ENCODE results near the gene SLCO3A1. TPM values are rescaled to one million over a fixed set of nuclear protein-coding genes. Genes with fewer than 3 reads are reported as not detected.

The SLCO3A1 gene
- total RNA-seq, 1 experiment from 2014 or later = 9.1 TPM

DNA sequence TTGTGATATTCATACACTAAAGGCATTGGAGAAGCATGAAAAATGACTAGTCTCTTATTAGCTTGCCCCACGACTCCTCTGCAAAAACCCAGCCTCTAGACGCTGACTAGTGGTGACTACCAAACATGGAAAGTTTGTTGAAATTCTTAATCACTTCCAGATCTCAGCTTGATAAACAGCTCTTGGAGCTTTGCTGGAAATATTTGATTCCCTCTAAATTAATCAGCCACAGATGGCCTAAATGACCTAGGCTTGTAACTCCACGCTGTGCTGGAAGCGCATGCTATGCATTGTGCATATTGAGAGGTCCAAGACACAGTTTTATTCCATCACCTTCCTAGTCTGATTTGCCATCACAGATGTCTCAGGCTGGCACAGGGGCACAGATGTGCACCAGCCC is 295.5 kb downstream of the SLCO3A1 start:
- Mint-ChIP-seq H3K36me3 (no peaks in the 10 kb centered on the region), H3K9me3 (no peaks in the 10 kb centered on the region), H3K4me3 (no peak overlapping the region), H3K27me3 (ENCODE audit: low read depth) (no peaks in the 10 kb centered on the region), H3K27ac (no peak overlapping the region), H3K4me1 (peaks cover 39% of the 10 kb centered on the region)
- ChIA-PET CTCF (interaction anchor here (1.0 kb wide), 1 partner anchor 242 kb away, joined by 3 read pairs; no protein-coding TSS in a partner anchor), POLR2A (no interaction called here)
- DNase-seq (ENCODE audit: low spot score) (no peak), ATAC-seq (no peak)
- TF ChIP-seq, protein P1, sequence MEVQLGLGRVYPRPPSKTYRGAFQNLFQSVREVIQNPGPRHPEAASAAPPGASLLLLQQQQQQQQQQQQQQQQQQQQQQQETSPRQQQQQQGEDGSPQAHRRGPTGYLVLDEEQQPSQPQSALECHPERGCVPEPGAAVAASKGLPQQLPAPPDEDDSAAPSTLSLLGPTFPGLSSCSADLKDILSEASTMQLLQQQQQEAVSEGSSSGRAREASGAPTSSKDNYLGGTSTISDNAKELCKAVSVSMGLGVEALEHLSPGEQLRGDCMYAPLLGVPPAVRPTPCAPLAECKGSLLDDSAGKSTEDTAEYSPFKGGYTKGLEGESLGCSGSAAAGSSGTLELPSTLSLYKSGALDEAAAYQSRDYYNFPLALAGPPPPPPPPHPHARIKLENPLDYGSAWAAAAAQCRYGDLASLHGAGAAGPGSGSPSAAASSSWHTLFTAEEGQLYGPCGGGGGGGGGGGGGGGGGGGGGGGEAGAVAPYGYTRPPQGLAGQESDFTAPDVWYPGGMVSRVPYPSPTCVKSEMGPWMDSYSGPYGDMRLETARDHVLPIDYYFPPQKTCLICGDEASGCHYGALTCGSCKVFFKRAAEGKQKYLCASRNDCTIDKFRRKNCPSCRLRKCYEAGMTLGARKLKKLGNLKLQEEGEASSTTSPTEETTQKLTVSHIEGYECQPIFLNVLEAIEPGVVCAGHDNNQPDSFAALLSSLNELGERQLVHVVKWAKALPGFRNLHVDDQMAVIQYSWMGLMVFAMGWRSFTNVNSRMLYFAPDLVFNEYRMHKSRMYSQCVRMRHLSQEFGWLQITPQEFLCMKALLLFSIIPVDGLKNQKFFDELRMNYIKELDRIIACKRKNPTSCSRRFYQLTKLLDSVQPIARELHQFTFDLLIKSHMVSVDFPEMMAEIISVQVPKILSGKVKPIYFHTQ (CRISPR knock-in tag; IDR thresholded peaks at IDR 0.05) = no peak
- TF ChIP-seq ZBTB21 (CRISPR knock-in tag; IDR thresholded peaks at IDR 0.05; ENCODE audit: borderline replicate concordance) = no peak
- TF ChIP-seq ZNF416 (CRISPR knock-in tag; IDR thresholded peaks at IDR 0.05) = no peak
- no peak for TF ChIP-seq ZNF263 (CRISPR knock-in tag; IDR thresholded peaks at IDR 0.05; ENCODE audit: low read depth)
- TF ChIP-seq ZNF219 (CRISPR knock-in tag; IDR thresholded peaks at IDR 0.05; ENCODE audit: borderline replicate concordance) = no peak
- TF ChIP-seq ZNF671 (CRISPR knock-in tag; IDR thresholded peaks at IDR 0.05) = no peak
- TF ChIP-seq, protein P2, sequence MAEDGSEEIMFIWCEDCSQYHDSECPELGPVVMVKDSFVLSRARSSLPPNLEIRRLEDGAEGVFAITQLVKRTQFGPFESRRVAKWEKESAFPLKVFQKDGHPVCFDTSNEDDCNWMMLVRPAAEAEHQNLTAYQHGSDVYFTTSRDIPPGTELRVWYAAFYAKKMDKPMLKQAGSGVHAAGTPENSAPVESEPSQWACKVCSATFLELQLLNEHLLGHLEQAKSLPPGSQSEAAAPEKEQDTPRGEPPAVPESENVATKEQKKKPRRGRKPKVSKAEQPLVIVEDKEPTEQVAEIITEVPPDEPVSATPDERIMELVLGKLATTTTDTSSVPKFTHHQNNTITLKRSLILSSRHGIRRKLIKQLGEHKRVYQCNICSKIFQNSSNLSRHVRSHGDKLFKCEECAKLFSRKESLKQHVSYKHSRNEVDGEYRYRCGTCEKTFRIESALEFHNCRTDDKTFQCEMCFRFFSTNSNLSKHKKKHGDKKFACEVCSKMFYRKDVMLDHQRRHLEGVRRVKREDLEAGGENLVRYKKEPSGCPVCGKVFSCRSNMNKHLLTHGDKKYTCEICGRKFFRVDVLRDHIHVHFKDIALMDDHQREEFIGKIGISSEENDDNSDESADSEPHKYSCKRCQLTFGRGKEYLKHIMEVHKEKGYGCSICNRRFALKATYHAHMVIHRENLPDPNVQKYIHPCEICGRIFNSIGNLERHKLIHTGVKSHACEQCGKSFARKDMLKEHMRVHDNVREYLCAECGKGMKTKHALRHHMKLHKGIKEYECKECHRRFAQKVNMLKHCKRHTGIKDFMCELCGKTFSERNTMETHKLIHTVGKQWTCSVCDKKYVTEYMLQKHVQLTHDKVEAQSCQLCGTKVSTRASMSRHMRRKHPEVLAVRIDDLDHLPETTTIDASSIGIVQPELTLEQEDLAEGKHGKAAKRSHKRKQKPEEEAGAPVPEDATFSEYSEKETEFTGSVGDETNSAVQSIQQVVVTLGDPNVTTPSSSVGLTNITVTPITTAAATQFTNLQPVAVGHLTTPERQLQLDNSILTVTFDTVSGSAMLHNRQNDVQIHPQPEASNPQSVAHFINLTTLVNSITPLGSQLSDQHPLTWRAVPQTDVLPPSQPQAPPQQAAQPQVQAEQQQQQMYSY (CRISPR knock-in tag; IDR thresholded peaks at IDR 0.05) = no peak
- TF ChIP-seq, protein P3, sequence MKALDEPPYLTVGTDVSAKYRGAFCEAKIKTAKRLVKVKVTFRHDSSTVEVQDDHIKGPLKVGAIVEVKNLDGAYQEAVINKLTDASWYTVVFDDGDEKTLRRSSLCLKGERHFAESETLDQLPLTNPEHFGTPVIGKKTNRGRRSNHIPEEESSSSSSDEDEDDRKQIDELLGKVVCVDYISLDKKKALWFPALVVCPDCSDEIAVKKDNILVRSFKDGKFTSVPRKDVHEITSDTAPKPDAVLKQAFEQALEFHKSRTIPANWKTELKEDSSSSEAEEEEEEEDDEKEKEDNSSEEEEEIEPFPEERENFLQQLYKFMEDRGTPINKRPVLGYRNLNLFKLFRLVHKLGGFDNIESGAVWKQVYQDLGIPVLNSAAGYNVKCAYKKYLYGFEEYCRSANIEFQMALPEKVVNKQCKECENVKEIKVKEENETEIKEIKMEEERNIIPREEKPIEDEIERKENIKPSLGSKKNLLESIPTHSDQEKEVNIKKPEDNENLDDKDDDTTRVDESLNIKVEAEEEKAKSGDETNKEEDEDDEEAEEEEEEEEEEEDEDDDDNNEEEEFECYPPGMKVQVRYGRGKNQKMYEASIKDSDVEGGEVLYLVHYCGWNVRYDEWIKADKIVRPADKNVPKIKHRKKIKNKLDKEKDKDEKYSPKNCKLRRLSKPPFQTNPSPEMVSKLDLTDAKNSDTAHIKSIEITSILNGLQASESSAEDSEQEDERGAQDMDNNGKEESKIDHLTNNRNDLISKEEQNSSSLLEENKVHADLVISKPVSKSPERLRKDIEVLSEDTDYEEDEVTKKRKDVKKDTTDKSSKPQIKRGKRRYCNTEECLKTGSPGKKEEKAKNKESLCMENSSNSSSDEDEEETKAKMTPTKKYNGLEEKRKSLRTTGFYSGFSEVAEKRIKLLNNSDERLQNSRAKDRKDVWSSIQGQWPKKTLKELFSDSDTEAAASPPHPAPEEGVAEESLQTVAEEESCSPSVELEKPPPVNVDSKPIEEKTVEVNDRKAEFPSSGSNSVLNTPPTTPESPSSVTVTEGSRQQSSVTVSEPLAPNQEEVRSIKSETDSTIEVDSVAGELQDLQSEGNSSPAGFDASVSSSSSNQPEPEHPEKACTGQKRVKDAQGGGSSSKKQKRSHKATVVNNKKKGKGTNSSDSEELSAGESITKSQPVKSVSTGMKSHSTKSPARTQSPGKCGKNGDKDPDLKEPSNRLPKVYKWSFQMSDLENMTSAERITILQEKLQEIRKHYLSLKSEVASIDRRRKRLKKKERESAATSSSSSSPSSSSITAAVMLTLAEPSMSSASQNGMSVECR (CRISPR knock-in tag; IDR thresholded peaks at IDR 0.05; ENCODE audit: borderline replicate concordance) = no peak
- TF ChIP-seq, protein P4, sequence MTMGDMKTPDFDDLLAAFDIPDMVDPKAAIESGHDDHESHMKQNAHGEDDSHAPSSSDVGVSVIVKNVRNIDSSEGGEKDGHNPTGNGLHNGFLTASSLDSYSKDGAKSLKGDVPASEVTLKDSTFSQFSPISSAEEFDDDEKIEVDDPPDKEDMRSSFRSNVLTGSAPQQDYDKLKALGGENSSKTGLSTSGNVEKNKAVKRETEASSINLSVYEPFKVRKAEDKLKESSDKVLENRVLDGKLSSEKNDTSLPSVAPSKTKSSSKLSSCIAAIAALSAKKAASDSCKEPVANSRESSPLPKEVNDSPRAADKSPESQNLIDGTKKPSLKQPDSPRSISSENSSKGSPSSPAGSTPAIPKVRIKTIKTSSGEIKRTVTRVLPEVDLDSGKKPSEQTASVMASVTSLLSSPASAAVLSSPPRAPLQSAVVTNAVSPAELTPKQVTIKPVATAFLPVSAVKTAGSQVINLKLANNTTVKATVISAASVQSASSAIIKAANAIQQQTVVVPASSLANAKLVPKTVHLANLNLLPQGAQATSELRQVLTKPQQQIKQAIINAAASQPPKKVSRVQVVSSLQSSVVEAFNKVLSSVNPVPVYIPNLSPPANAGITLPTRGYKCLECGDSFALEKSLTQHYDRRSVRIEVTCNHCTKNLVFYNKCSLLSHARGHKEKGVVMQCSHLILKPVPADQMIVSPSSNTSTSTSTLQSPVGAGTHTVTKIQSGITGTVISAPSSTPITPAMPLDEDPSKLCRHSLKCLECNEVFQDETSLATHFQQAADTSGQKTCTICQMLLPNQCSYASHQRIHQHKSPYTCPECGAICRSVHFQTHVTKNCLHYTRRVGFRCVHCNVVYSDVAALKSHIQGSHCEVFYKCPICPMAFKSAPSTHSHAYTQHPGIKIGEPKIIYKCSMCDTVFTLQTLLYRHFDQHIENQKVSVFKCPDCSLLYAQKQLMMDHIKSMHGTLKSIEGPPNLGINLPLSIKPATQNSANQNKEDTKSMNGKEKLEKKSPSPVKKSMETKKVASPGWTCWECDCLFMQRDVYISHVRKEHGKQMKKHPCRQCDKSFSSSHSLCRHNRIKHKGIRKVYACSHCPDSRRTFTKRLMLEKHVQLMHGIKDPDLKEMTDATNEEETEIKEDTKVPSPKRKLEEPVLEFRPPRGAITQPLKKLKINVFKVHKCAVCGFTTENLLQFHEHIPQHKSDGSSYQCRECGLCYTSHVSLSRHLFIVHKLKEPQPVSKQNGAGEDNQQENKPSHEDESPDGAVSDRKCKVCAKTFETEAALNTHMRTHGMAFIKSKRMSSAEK (CRISPR knock-in tag; IDR thresholded peaks at IDR 0.05; ENCODE audit: borderline replicate concordance) = no peak
- TF ChIP-seq, protein P5, sequence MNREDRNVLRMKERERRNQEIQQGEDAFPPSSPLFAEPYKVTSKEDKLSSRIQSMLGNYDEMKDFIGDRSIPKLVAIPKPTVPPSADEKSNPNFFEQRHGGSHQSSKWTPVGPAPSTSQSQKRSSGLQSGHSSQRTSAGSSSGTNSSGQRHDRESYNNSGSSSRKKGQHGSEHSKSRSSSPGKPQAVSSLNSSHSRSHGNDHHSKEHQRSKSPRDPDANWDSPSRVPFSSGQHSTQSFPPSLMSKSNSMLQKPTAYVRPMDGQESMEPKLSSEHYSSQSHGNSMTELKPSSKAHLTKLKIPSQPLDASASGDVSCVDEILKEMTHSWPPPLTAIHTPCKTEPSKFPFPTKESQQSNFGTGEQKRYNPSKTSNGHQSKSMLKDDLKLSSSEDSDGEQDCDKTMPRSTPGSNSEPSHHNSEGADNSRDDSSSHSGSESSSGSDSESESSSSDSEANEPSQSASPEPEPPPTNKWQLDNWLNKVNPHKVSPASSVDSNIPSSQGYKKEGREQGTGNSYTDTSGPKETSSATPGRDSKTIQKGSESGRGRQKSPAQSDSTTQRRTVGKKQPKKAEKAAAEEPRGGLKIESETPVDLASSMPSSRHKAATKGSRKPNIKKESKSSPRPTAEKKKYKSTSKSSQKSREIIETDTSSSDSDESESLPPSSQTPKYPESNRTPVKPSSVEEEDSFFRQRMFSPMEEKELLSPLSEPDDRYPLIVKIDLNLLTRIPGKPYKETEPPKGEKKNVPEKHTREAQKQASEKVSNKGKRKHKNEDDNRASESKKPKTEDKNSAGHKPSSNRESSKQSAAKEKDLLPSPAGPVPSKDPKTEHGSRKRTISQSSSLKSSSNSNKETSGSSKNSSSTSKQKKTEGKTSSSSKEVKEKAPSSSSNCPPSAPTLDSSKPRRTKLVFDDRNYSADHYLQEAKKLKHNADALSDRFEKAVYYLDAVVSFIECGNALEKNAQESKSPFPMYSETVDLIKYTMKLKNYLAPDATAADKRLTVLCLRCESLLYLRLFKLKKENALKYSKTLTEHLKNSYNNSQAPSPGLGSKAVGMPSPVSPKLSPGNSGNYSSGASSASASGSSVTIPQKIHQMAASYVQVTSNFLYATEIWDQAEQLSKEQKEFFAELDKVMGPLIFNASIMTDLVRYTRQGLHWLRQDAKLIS (CRISPR knock-in tag; IDR thresholded peaks at IDR 0.05; ENCODE audit: borderline replicate concordance) = no peak
- no peak for TF ChIP-seq SMAD3 (CRISPR knock-in tag; IDR thresholded peaks at IDR 0.05; ENCODE audit: borderline replicate concordance)
- no peak for TF ChIP-seq TP53 (CRISPR knock-in tag; IDR thresholded peaks at IDR 0.05)
- no peak for TF ChIP-seq TCF7 (CRISPR knock-in tag; IDR thresholded peaks at IDR 0.05; ENCODE audit: low read depth)
- TF ChIP-seq, protein P6, sequence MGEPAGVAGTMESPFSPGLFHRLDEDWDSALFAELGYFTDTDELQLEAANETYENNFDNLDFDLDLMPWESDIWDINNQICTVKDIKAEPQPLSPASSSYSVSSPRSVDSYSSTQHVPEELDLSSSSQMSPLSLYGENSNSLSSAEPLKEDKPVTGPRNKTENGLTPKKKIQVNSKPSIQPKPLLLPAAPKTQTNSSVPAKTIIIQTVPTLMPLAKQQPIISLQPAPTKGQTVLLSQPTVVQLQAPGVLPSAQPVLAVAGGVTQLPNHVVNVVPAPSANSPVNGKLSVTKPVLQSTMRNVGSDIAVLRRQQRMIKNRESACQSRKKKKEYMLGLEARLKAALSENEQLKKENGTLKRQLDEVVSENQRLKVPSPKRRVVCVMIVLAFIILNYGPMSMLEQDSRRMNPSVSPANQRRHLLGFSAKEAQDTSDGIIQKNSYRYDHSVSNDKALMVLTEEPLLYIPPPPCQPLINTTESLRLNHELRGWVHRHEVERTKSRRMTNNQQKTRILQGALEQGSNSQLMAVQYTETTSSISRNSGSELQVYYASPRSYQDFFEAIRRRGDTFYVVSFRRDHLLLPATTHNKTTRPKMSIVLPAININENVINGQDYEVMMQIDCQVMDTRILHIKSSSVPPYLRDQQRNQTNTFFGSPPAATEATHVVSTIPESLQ (CRISPR knock-in tag; IDR thresholded peaks at IDR 0.05) = no peak
- TF ChIP-seq, protein P7, sequence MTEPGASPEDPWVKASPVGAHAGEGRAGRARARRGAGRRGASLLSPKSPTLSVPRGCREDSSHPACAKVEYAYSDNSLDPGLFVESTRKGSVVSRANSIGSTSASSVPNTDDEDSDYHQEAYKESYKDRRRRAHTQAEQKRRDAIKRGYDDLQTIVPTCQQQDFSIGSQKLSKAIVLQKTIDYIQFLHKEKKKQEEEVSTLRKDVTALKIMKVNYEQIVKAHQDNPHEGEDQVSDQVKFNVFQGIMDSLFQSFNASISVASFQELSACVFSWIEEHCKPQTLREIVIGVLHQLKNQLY (CRISPR knock-in tag; IDR thresholded peaks at IDR 0.05) = no peak
